K562 (cell line): Measurements from ENCODE around the gene SAMD9. TPM values are rescaled to one million over a fixed set of nuclear protein-coding genes. Genes with fewer than 3 reads are reported as not detected.

ENCODE experiments used
- ATAC-seq: fragments of 200-7000 bp; cut with Tn5 transposase; 3 replicates; pipeline ENCODE4 v1.9.1; 2020; ENCODE audit warnings: moderate library complexity
- BruUV-seq: library from RNA; stranded (reverse); fragments of 400-500 nt; replicated peaks from 2 replicates; lab custom pipeline; 2021; lab: Mats Ljungman, UMichigan
- CTCF ChIA-PET: fragments of 300-600 bp; formaldehyde crosslinking; extraction: SDS; loops from one replicate; lab custom pipeline; 2021; ENCODE audit warnings: low intra/inter-chr PET ratio; lab: Yijun Ruan, JAX
- POLR2A ChIA-PET: fragments of 300-600, 350-650 bp; sonication (Branson Sonifier 250); formaldehyde crosslinking; extraction: SDS; loops from one replicate; lab custom pipeline; 2021; ENCODE audit warnings: antibody characterized with exemption, inconsistent platforms; lab: Yijun Ruan, JAX
- DNase-seq, 4 experiments: peaks; one replicate each; pipeline versions ENCODE4 v3.0.0 to v3.0.0-alpha.2; 2011 to 2018; ENCODE audit warnings: low spot score in 3 of 4, mixed read lengths in 3 of 4; ENCODE audit errors: extremely low read depth in 1 of 4
- FAIRE-seq: peaks from 2 replicates; lab custom pipeline; 2011; peaks lifted over from hg19 to GRCh38; lab: Jason Lieb, UNC
- H2AFZ ChIP-seq: 2 replicates; pipeline ENCODE4 v1.6.0; 2011; ENCODE audit warnings: low read depth, low read length, control low read depth, inconsistent platforms
- H3K27ac ChIP-seq: fragments of 200-600 bp; 3 replicates; pipeline ENCODE4 v1.8.0; 2011; ENCODE audit warnings: low read depth, mild to moderate bottlenecking, control low read depth, inconsistent platforms, low read length, moderate library complexity, mixed read lengths; ENCODE audit errors: extremely low read depth
- H3K27me3 ChIP-seq, 2 experiments: fragments of 300-600 bp in 1 of 2; 2 replicates in 1 of 2; 3 replicates in 1 of 2; pipeline versions ENCODE4 v1.6.0 to v1.8.0; 2011; ENCODE audit warnings: inconsistent platforms in 2 of 2, low read length in 2 of 2, mild to moderate bottlenecking in 1 of 2, mixed read lengths in 1 of 2, moderate library complexity in 1 of 2; ENCODE audit not compliant: control insufficient read depth in 2 of 2, insufficient read depth in 2 of 2
- H3K36me3 ChIP-seq: fragments of 300-600 bp; 3 replicates; pipeline ENCODE4 v1.8.0; 2011; ENCODE audit warnings: mild to moderate bottlenecking, low read length, inconsistent platforms; ENCODE audit not compliant: control insufficient read depth, insufficient read depth
- H3K4me1 ChIP-seq, 2 experiments: fragments of 200-600 bp in 1 of 2; replicated peaks in 1 of 2; 2 replicates in 1 of 2; 3 replicates in 1 of 2; pipeline versions ENCODE4 v1.5.1 to v1.8.0; 2011; ENCODE audit warnings: inconsistent platforms in 2 of 2, low read length in 2 of 2, mild to moderate bottlenecking in 1 of 2, mixed read lengths in 1 of 2, moderate library complexity in 1 of 2; ENCODE audit not compliant: control insufficient read depth in 2 of 2, insufficient read depth in 2 of 2
- H3K4me2 ChIP-seq: 2 replicates; pipeline ENCODE4 v1.6.1; 2011; ENCODE audit warnings: low read length, control low read depth, inconsistent platforms, mixed read lengths; ENCODE audit not compliant: insufficient read depth
- H3K4me3 ChIP-seq: fragments of 200-600 bp; sonication (generic), shearing (Covaris generic); 2 replicates; pipeline ENCODE4 v1.5.1; 2016; ENCODE audit warnings: control low read depth, inconsistent platforms
- H3K79me2 ChIP-seq: fragments of 200-600 bp; 3 replicates; pipeline ENCODE4 v1.8.0; 2011; ENCODE audit warnings: low read length, inconsistent platforms; ENCODE audit not compliant: control insufficient read depth, insufficient read depth
- H3K9ac ChIP-seq, 2 experiments: 2 replicates each; pipeline versions ENCODE4 v1.6.0 to v1.6.1; 2011; ENCODE audit warnings: low read depth in 2 of 2, low read length in 2 of 2, control low read depth in 1 of 2, inconsistent platforms in 1 of 2, mild to moderate bottlenecking in 1 of 2, mixed read lengths in 1 of 2; ENCODE audit not compliant: insufficient read depth in 1 of 2
- H3K9me1 ChIP-seq: one replicate; pipeline ENCODE4 v1.6.0; 2011; ENCODE audit warnings: inconsistent platforms, mild to moderate bottlenecking, low read length, moderate library complexity; ENCODE audit not compliant: control insufficient read depth, insufficient read depth
- H3K9me3 ChIP-seq: replicated peaks from 2 replicates; pipeline ENCODE4 v1.5.1; 2011; ENCODE audit warnings: low read depth, low read length, inconsistent platforms; ENCODE audit not compliant: control insufficient read depth, insufficient read depth
- H4K20me1 ChIP-seq: replicated peaks from 2 replicates; pipeline ENCODE4 v1.6.1; 2011; ENCODE audit warnings: low read length, inconsistent platforms, mixed read lengths; ENCODE audit not compliant: control insufficient read depth, insufficient read depth
- CAMTA2 ChIP-seq: fragments of 250-450 bp; sonication (Bioruptor Pico); conservative IDR thresholded peaks from 2 replicates; pipeline ENCODE4 v1.5.1; 2022
- CTCF ChIP-seq, 3 experiments: IDR thresholded peaks in 2 of 3; conservative IDR thresholded peaks in 1 of 3; 2 replicates each; pipeline ENCODE4 v1.5.1; 2011 to 2012; ENCODE audit warnings: low read length in 3 of 3, mild to moderate bottlenecking in 3 of 3, control low read depth in 2 of 3, improper control_type of control experiment in 1 of 3, inconsistent platforms in 1 of 3, low read depth in 1 of 3, mixed read lengths in 1 of 3, moderate library complexity in 1 of 3; ENCODE audit not compliant: insufficient read depth in 2 of 3
- DLX4 ChIP-seq: fragments of 250-450 bp; sonication (Bioruptor Pico); IDR thresholded peaks from 2 replicates; pipeline ENCODE4 v1.6.1; 2021; ENCODE audit warnings: mild to moderate bottlenecking
- EHMT2 ChIP-seq: fragments of 450-650 bp; IDR thresholded peaks from 2 replicates; pipeline ENCODE4 v1.6.1; 2018; ENCODE audit warnings: antibody characterized with exemption
- GTF2F1 ChIP-seq: IDR thresholded peaks from 2 replicates; pipeline ENCODE4 v1.6.1; 2011; ENCODE audit warnings: low read depth, low read length, improper control_type of control experiment
- MIER1 ChIP-seq: fragments of 450-650 bp; IDR thresholded peaks from 2 replicates; pipeline ENCODE4 v1.6.1; 2016; ENCODE audit warnings: antibody characterized with exemption, mild to moderate bottlenecking, low read depth
- MYC ChIP-seq, 2 experiments: fragments of 250-450 bp in 1 of 2; sonication (Bioruptor Pico) in 1 of 2; IDR thresholded peaks; 2 replicates each; pipeline versions ENCODE4 v1.5.1 to v1.6.1; 2012 to 2021; ENCODE audit warnings: low read depth in 2 of 2, borderline replicate concordance in 1 of 2, improper control_type of control experiment in 1 of 2, low read length in 1 of 2, mild to moderate bottlenecking in 1 of 2, moderate library complexity in 1 of 2
- NR4A1 ChIP-seq, 2 experiments: fragments of 250-450 bp in 1 of 2; fragments of 450-650 bp in 1 of 2; sonication (Bioruptor Pico) in 1 of 2; IDR thresholded peaks; 2 replicates each; pipeline versions ENCODE4 v1.4.0 to v1.6.1; 2016 to 2020; ENCODE audit warnings: mild to moderate bottlenecking in 2 of 2, missing compliant biosample characterization in 1 of 2, missing genetic modification characterization in 1 of 2, moderate library complexity in 1 of 2
- POLR2AphosphoS5 ChIP-seq: IDR thresholded peaks from 2 replicates; pipeline ENCODE4 v1.6.1; 2011; ENCODE audit warnings: mild to moderate bottlenecking, low read depth, low read length, moderate library complexity; ENCODE audit not compliant: control insufficient read depth, insufficient read depth
- SAFB ChIP-seq: fragments of 200-400 bp; formaldehyde crosslinking; IDR thresholded peaks from 2 replicates; pipeline ENCODE4 v1.6.1; 2017; ENCODE audit warnings: low read depth, low read length, borderline replicate concordance
- SIN3B ChIP-seq: fragments of 450-650 bp; IDR thresholded peaks from 2 replicates; pipeline ENCODE4 v1.6.1; 2017; ENCODE audit warnings: low read depth, mild to moderate bottlenecking, moderate library complexity
- U2AF1 ChIP-seq: fragments of 200-400 bp; formaldehyde crosslinking; optimal IDR thresholded peaks from 2 replicates; pipeline ENCODE3; 2017; ENCODE audit warnings: mild to moderate bottlenecking, low read depth, low read length, moderate library complexity
- ZC3H4 ChIP-seq: sonication (generic); formaldehyde crosslinking; IDR thresholded peaks from 2 replicates; pipeline ENCODE4 v1.9.0; 2021; ENCODE audit warnings: missing genetic modification reagents, borderline replicate concordance
- ZNF766 ChIP-seq: fragments of 200-800 bp; sonication (Bioruptor generic); conservative IDR thresholded peaks from 2 replicates; pipeline ENCODE4 v1.6.1; 2016; ENCODE audit warnings: missing genetic modification characterization, missing compliant biosample characterization
- ZNF79 ChIP-seq: fragments of 250-450 bp; sonication (Bioruptor Pico); IDR thresholded peaks from 2 replicates; pipeline ENCODE4 v1.4.0; 2020; ENCODE audit warnings: low read depth, mild to moderate bottlenecking, moderate library complexity
- WGBS: fragments of 100-300 bp; shearing (Covaris generic); methylation state at CpG from one replicate; pipeline ENCODE4 v1.1.6; 2016; ENCODE audit warnings: low coverage, mixed read lengths; ENCODE audit not compliant: insufficient coverage; ENCODE audit errors: missing lambda C conversion rate; 5-methylcytosine and 5-hydroxymethylcytosine counted together
- in situ Hi-C: fragments of 300-500 bp; cut with MboI; formaldehyde crosslinking; loops from 4 replicates; pipeline ENCODE4 v1.15.0; 2018; ENCODE audit warnings: inconsistent platforms, mixed read lengths
- intact Hi-C: fragments of 100-400 bp; cut with micrococcal nuclease; formaldehyde crosslinking; loops from 2 replicates; pipeline ENCODE4 v1.14.2; 2022
- polyA plus RNA-seq, 8 experiments: library from polyadenylated mRNA; depleted of rRNA in 4 of 8; stranded (reverse) in 5 of 8; unstranded in 3 of 8; fragments of >200 nt; fragmentation: Nextera tagmentation in 2 of 8; fragmentation: Illumina TruSeq in 1 of 8; extraction: Ambion mirVana in 2 of 8; extraction: Trizol in 1 of 8; gene quantifications; 2 replicates each; pipeline versions ENCODE4 v1.2.1 to v1.2.3, GENCODE V29; 2011 to 2014; ENCODE audit warnings: inconsistent platforms in 1 of 8, missing spikeins in 1 of 8
- total RNA-seq, 7 experiments: library from RNA; depleted of rRNA in 6 of 7; stranded (reverse); fragments of >200 nt in 6 of 7; fragmentation: Illumina TruSeq in 2 of 7; extraction: Trizol in 2 of 7; gene quantifications; 2 replicates each; pipeline versions ENCODE4 v1.2.1 to v1.2.3, GENCODE V29; 2011 to 2021; ENCODE audit warnings: low replicate concordance in 1 of 7
- TF ChIP-seq, protein P1 (sequence below): fragments of 450-650 bp; conservative IDR thresholded peaks from 2 replicates; pipeline ENCODE4 v1.6.1; 2016; ENCODE audit warnings: missing genetic modification characterization, low read depth, mild to moderate bottlenecking, missing compliant biosample characterization, moderate library complexity
- TF ChIP-seq, protein P2 (sequence below), 2 experiments: fragments of 450-650 bp in 1 of 2; sonication (generic) in 1 of 2; formaldehyde crosslinking in 1 of 2; IDR thresholded peaks in 1 of 2; conservative IDR thresholded peaks in 1 of 2; 2 replicates each; pipeline versions ENCODE4 v1.6.1 to v1.8.1; 2016 to 2023; ENCODE audit warnings: mild to moderate bottlenecking in 2 of 2, moderate library complexity in 2 of 2, inconsistent platforms in 1 of 2, missing genetic modification reagents in 1 of 2

Gene SAMD9
- total and polyA plus RNA-seq, 9 of the 15 experiments (the other 6 are each of a cell fraction or from before 2014, with no cell fraction given), result 1.0 to 4.0 (median 1.9) TPM

- ChIA-PET CTCF (no interaction called here), POLR2A (no interaction called here)
- WGBS, result 5% methylated on average over 3 of the region's 3 CpGs
- in situ Hi-C loops (no loop called here), intact Hi-C loops (no loop called here)
- no peak for FAIRE-seq
- Histone ChIP-seq H3K36me3 (no peaks in the 10 kb centered on the region), H2AFZ (no peak overlapping the region), H3K9ac (no peak overlapping the region), H3K79me2 (no peaks in the 10 kb centered on the region), H3K9me3 (no peaks in the 10 kb centered on the region), H3K4me1 (no peaks in the 10 kb centered on the region), H3K4me2 (no peak overlapping the region), H3K9me1 (no peaks in the 10 kb centered on the region), H3K4me3 (no peak overlapping the region), H3K27me3 (0 out of 5 replicates have a peak, but pooled peaks cover 0 to 5% of the 10 kb centered on the region in 2 experiments), H4K20me1 (no peaks in the 10 kb centered on the region), H3K27ac (no peak overlapping the region)
- BruUV-seq, result no TSS peak
- TF ChIP-seq ZC3H4 (no peak), MIER1 (no peak), ZNF766 (CRISPR knock-in tag) (no peak), GTF2F1 (no peak), POLR2AphosphoS5 (no peak), NR4A1 (CRISPR knock-in tag; IDR thresholded peaks at IDR 0.05) (no peak), NR4A1 (tag; IDR thresholded peaks at IDR 0.05) (no peak), MYC (IDR thresholded peaks at IDR 0.05; ENCODE audit: low read depth, low read length) (no peak), MYC (CRISPR knock-in tag; IDR thresholded peaks at IDR 0.05; ENCODE audit: borderline replicate concordance, low read depth) (no peak), SIN3B (no peak), CTCF (IDR thresholded peaks at IDR 0.05 in 2 of 3, conservative IDR thresholded peaks at IDR 0.05 in 1 of 3; ENCODE audit: insufficient read depth in 2 of 3, low read depth in 1 of 3, low read length in 3 of 3) (no peak), U2AF1 (no peak), DLX4 (CRISPR knock-in tag) (no peak), ZNF79 (no peak), SAFB (no peak), CAMTA2 (CRISPR knock-in tag) (no peak), EHMT2 (no peak)
- TF ChIP-seq, protein P1, sequence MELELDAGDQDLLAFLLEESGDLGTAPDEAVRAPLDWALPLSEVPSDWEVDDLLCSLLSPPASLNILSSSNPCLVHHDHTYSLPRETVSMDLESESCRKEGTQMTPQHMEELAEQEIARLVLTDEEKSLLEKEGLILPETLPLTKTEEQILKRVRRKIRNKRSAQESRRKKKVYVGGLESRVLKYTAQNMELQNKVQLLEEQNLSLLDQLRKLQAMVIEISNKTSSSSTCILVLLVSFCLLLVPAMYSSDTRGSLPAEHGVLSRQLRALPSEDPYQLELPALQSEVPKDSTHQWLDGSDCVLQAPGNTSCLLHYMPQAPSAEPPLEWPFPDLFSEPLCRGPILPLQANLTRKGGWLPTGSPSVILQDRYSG (tag), result no peak
- TF ChIP-seq, protein P2, sequence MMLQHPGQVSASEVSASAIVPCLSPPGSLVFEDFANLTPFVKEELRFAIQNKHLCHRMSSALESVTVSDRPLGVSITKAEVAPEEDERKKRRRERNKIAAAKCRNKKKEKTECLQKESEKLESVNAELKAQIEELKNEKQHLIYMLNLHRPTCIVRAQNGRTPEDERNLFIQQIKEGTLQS (IDR thresholded peaks at IDR 0.05), result no peak
- TF ChIP-seq, protein P2 (CRISPR knock-in tag; conservative IDR thresholded peaks at IDR 0.05), result no peak
- ATAC-seq, result no peak
- DNase-seq, result no peak
Measured at GRCh38 chr7:93140582-93141191, 22.9 kb upstream of the SAMD9 start.
